T-cell (primary cell): ENCODE data around the gene ADM5. TPM values are rescaled to one million over a fixed set of nuclear protein-coding genes. Genes with fewer than 3 reads are reported as not detected.

Source experiments
- ATAC-seq, 4 experiments: fragments of 200-7000 bp in 3 of 4; fragments of 150-1000 bp in 1 of 4; cut with Tn5 transposase; replicated peaks in 1 of 4; 1 replicate in 3 of 4; 2 replicates in 1 of 4; pipeline ENCODE4 v1.10.0; 2021; ENCODE audit warnings: moderate library complexity in 3 of 4, mild to moderate bottlenecking in 2 of 4, moderate number of reproducible peaks in 1 of 4
- CTCF ChIA-PET, 2 donors: fragments of 300-600 bp; sonication (Branson Sonifier 250); formaldehyde crosslinking; loops; one replicate each; lab custom pipeline; 2022; ENCODE audit warnings: antibody characterized with exemption in 2 of 2; lab: Charles Lee
- POLR2A ChIA-PET, 2 donors: fragments of 300-600 bp; sonication (Branson Sonifier 250); formaldehyde crosslinking; loops; one replicate each; lab custom pipeline; 2022; ENCODE audit warnings: antibody characterized with exemption in 2 of 2; lab: Charles Lee
- DNase-seq, 35 experiments: peaks; one replicate each; pipeline versions ENCODE4 v3.0.0 to v3.0.0-alpha.2; 2013 to 2023
- H3K27ac ChIP-seq: one replicate; pipeline ENCODE4 v1.5.1; 2013; ENCODE audit warnings: low read length
- H3K27me3 ChIP-seq, 2 experiments: replicated peaks in 1 of 2; 1 replicate in 1 of 2; 2 replicates in 1 of 2; pipeline versions ENCODE4 v1.6.1 to v1.7.0; 2013; ENCODE audit warnings: low read length in 1 of 2, mixed read lengths in 1 of 2; ENCODE audit not compliant: control insufficient read depth in 2 of 2, insufficient read depth in 2 of 2; ENCODE audit errors: extremely low read depth in 1 of 2
- H3K36me3 ChIP-seq, 2 donors: 1 replicate in 1 of 2; 2 replicates in 1 of 2; pipeline versions ENCODE4 v1.6.1 to v1.7.0; 2013; ENCODE audit warnings: low read length in 1 of 2; ENCODE audit not compliant: control insufficient read depth in 2 of 2, insufficient read depth in 1 of 2; ENCODE audit errors: extremely low read depth in 1 of 2
- H3K4me1 ChIP-seq, 2 experiments: 1 replicate in 1 of 2; 2 replicates in 1 of 2; pipeline versions ENCODE4 v1.6.1 to v1.7.0; 2013; ENCODE audit warnings: low read length in 2 of 2, mixed read lengths in 1 of 2; ENCODE audit not compliant: insufficient read depth in 2 of 2, control insufficient read depth in 1 of 2; ENCODE audit errors: extremely low read depth in 1 of 2
- H3K4me3 ChIP-seq, 2 donors: 1 replicate in 1 of 2; 2 replicates in 1 of 2; pipeline versions ENCODE4 v1.5.1 to v1.7.0; 2013; ENCODE audit warnings: mild to moderate bottlenecking in 2 of 2, low read length in 1 of 2, moderate library complexity in 1 of 2; ENCODE audit not compliant: control insufficient read depth in 1 of 2; ENCODE audit errors: extremely low read depth in 1 of 2
- H3K9me3 ChIP-seq: 2 replicates; pipeline ENCODE4 v1.7.0; 2013
- H3K27ac Mint-ChIP-seq, 2 donors: one replicate each; pipeline ENCODE4 v1.8.0; 2020 to 2021; ENCODE audit warnings: mild to moderate bottlenecking in 2 of 2, mixed read lengths in 2 of 2
- H3K27me3 Mint-ChIP-seq, 2 donors: one replicate each; pipeline ENCODE4 v1.8.0; 2021 to 2022; ENCODE audit warnings: mixed read lengths in 2 of 2
- H3K36me3 Mint-ChIP-seq: one replicate; pipeline ENCODE4 v1.8.0; 2021; ENCODE audit warnings: mixed read lengths
- H3K4me1 Mint-ChIP-seq, 3 donors: one replicate each; pipeline ENCODE4 v1.8.0; 2020 to 2022; ENCODE audit warnings: mixed read lengths in 3 of 3, mild to moderate bottlenecking in 1 of 3
- H3K4me3 Mint-ChIP-seq, 3 donors: one replicate each; pipeline ENCODE4 v1.8.0; 2020 to 2022; ENCODE audit warnings: mild to moderate bottlenecking in 3 of 3, mixed read lengths in 3 of 3, moderate library complexity in 3 of 3
- H3K9me3 Mint-ChIP-seq, 3 donors: one replicate each; pipeline ENCODE4 v1.8.0; 2020 to 2022; ENCODE audit warnings: mixed read lengths in 3 of 3
- WGBS: methylation state at CpG from one replicate; pipeline ENCODE4 v1.1.5; 2013; ENCODE audit warnings: missing lambda C conversion rate; ENCODE audit not compliant: insufficient coverage; 5-methylcytosine and 5-hydroxymethylcytosine counted together
- total RNA-seq, 35 experiments: library from RNA in 6 of 35; stranded (reverse) in 6 of 35; fragments of 120-200 nt in 1 of 35; gene quantifications; one replicate each; pipeline versions ENCODE4 v1.2.1 to v1.2.4 and lab custom pipeline; 2013 to 2026

ADM5 gene
- total RNA-seq, 5 donors from 2014 or later (not counting 1 experiment from before 2014, with no cell fraction given), result 3.5 to 6.4 (median 5.6) TPM

DNA sequence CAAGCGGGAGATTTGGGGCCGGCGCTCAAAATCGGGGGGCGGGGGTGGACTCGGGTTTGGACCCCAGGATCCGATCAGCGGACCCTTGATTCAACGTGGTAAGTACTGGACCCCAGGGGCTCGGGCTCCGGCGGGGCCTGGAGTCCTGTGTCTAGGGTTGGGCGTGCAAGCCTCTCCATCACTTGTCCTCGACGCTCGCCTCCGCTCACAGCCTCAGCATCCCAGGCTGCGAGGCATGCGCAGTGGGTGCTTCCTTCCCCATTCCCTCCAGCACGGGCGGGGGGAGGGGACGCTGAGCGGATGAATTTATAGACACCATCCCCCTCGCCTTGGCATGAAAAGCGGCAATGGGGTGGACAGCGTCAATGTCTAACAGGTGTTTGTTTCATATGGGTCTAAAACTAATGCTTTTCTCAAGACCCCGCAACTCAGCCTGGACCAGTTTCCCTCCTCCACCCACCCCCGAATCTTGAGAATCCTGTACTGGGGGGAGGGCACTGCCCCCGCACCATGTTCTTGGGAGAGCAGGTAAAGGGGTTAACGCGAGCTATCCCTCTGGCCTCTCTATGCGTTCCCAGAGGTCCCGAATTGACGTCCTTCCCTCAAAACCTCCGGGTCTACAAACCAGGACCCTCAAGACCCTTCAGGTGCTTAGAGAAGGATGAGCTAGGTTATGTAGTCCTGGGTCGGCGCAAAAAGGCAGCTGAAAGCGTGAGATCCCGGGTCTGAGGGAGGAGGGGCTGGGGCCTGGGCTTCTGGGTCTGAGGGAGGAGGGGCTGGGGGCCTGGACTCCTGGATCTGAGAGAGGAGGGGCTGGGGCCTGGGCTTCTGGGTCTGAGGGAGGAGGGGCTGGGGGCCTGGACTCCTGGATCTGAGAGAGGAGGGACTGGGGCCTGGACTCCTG is 2.1 kb downstream of the ADM5 start:
- H3K9me3 Mint-ChIP-seq, result no peaks in the 10 kb centered on the region
- peak; percentile 34 to 59 (median 38) for ATAC-seq
- H3K27ac Mint-ChIP-seq, result peak overlapping the region in 1 of 2 donors; percentile 73
- H3K4me3 Mint-ChIP-seq, result peak overlapping the region; percentile 82 to 89 (median 85)
- peak in 6 of 35 experiments; percentile 22 to 50 (median 30) for DNase-seq
- peak overlapping the region; percentile 52 to 60 for H3K4me3 ChIP-seq
- no peak overlapping the region for H3K27ac ChIP-seq
- H3K36me3 Mint-ChIP-seq, result peaks cover 3% of the 10 kb centered on the region
- H3K4me1 ChIP-seq, result peaks cover 4 to 27% of the 10 kb centered on the region in 2 experiments
- H3K27me3 Mint-ChIP-seq, result peaks cover 13 to 26% of the 10 kb centered on the region in 2 donors
- 18% methylated on average over 21 of the region's 39 CpGs for WGBS
- peaks cover 19 to 26% (median 25%) of the 10 kb centered on the region in 3 donors for H3K4me1 Mint-ChIP-seq
- peaks cover 4 to 10% of the 10 kb centered on the region in 2 donors for H3K36me3 ChIP-seq
- H3K27me3 ChIP-seq, result peaks cover 5 to 46% of the 10 kb centered on the region in 2 experiments
- CTCF ChIA-PET, result no interaction called here
- POLR2A ChIA-PET, result no interaction called here
- H3K9me3 ChIP-seq, result no peaks in the 10 kb centered on the region

DNA sequence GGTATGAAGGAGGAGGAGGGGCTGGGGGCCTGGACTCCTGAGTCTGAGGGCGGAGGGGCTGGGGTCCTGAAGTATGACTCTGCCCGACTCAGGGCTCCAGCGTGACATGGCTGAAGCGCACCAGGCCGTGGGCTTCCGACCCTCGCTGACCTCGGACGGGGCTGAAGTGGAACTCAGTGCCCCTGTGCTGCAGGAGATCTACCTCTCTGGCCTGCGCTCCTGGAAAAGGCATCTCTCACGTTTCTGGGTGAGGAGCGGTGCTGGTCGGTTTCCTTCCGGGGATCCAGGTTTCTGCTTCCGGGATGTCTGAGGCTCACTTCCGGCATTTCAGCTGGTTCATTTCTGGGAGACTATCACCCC is 2.7 kb downstream of the ADM5 start:
- H3K4me1 ChIP-seq, result peaks cover 4 to 27% of the 10 kb centered on the region in 2 experiments
- H3K27ac Mint-ChIP-seq, result no peak overlapping the region
- no peak overlapping the region for H3K4me3 ChIP-seq
- H3K4me3 Mint-ChIP-seq, result peak overlapping the region in 1 of 3 donors; percentile 82
- H3K9me3 ChIP-seq, result no peaks in the 10 kb centered on the region
- H3K36me3 Mint-ChIP-seq, result peaks cover 3% of the 10 kb centered on the region
- H3K27ac ChIP-seq, result no peak overlapping the region
- ChIA-PET POLR2A (interaction anchor here in 1 of 2 donors (0.5 kb wide), 1 partner anchor 505 kb away, joined by 5 read pairs; no protein-coding TSS in a partner anchor), CTCF (no interaction called here)
- H3K9me3 Mint-ChIP-seq, result no peaks in the 10 kb centered on the region
- H3K27me3 ChIP-seq, result peaks cover 5 to 46% of the 10 kb centered on the region in 2 experiments
- 95% methylated on average over 16 of the region's 16 CpGs for WGBS
- ATAC-seq, result no peak
- DNase-seq, result no peak
- peaks cover under 1 to 6% of the 10 kb centered on the region in 2 donors for H3K36me3 ChIP-seq
- H3K4me1 Mint-ChIP-seq, result peaks cover 19 to 26% (median 25%) of the 10 kb centered on the region in 3 donors
- peaks cover 13 to 26% of the 10 kb centered on the region in 2 donors for H3K27me3 Mint-ChIP-seq

DNA sequence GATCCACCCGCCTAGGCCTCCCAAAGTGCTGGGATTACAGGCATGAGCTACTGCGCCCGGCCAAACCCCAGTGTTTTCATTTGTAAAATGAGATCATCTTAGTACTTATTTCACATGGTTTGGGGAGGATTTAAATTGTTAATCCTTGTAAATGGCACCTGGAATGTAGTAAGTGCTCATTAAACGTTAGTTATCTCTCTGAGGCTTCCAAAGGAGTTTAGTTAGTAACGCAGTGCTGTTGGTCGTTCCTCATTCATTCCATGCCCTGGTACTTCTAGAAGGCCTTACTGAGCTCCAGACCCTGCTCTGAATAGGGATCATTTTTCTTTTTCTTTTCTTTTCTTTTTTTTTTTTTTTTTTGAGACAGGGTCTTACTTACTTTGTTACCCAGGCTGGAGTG is 6.7 kb downstream of the ADM5 start:
- DNase-seq, result no peak
- ATAC-seq, result no peak
- H3K27me3 ChIP-seq, result peaks cover 3 to 34% of the 10 kb centered on the region in 2 experiments
- Mint-ChIP-seq H3K4me1 (peaks cover 4 to 9% (median 6%) of the 10 kb centered on the region in 3 donors), H3K27ac (no peak overlapping the region), H3K9me3 (no peaks in the 10 kb centered on the region), H3K4me3 (no peak overlapping the region), H3K36me3 (no peaks in the 10 kb centered on the region), H3K27me3 (peaks cover 0 to 18% of the 10 kb centered on the region in 2 donors)
- H3K4me1 ChIP-seq, result peaks cover 4 to 8% of the 10 kb centered on the region in 2 experiments
- no peaks in the 10 kb centered on the region for H3K36me3 ChIP-seq
- H3K4me3 ChIP-seq, result no peak overlapping the region
- ChIA-PET CTCF (no interaction called here), POLR2A (interaction anchor here (0.5 to 0.6 kb wide), 2 partner anchors 11 to 31 kb away, joined by 3 read pairs; partner anchors contain the start of genes BCL2L12 (in 1 of the 2) and IRF3 (in 1 of the 2))
- WGBS, result no CpG with 5 or more reads among the region's 6 CpGs
- H3K9me3 ChIP-seq, result no peaks in the 10 kb centered on the region
- no peak overlapping the region for H3K27ac ChIP-seq

DNA sequence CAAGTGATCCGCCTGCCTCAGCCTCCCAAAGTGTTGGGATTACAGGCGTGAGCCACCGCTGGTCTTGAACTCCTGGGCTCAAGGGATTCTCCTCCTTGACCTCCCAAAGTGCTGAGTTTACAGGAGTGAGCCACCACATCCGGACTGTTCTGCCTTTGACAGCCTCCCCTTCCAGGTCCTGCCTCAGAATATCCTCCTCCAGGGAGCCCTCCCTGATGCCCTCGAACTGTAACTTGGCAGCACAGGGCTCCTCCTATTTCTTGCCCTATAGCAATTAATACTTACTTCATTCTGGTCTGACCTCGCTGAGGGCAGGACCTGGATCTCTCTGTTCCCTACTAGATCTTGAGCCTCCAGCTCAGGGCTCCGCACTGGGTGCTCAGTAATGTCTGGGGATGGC is 7.5 kb downstream of the ADM5 start:
- no peak overlapping the region for H3K4me3 Mint-ChIP-seq
- H3K27me3 ChIP-seq, result peaks cover 0 to 30% of the 10 kb centered on the region in 2 experiments
- no peaks in the 10 kb centered on the region for H3K36me3 Mint-ChIP-seq
- no peak overlapping the region for H3K27ac Mint-ChIP-seq
- H3K27me3 Mint-ChIP-seq, result peaks cover 0 to 14% of the 10 kb centered on the region in 2 donors
- 82% methylated on average over 5 of the region's 7 CpGs for WGBS
- H3K4me3 ChIP-seq, result no peak overlapping the region
- no peaks in the 10 kb centered on the region for H3K9me3 ChIP-seq
- DNase-seq (no peak), ATAC-seq (no peak)
- peaks cover 0 to 3% (median 0%) of the 10 kb centered on the region in 3 donors for H3K4me1 Mint-ChIP-seq
- H3K27ac ChIP-seq, result no peak overlapping the region
- H3K9me3 Mint-ChIP-seq, result no peaks in the 10 kb centered on the region
- no peaks in the 10 kb centered on the region for H3K36me3 ChIP-seq
- POLR2A ChIA-PET, result interaction anchor here in 1 of 2 donors (0.5 kb wide), 1 partner anchor 11 kb away, joined by 3 read pairs; no protein-coding TSS in a partner anchor
- peaks cover 0 to under 1% of the 10 kb centered on the region in 2 experiments for H3K4me1 ChIP-seq
- CTCF ChIA-PET, result no interaction called here

DNA sequence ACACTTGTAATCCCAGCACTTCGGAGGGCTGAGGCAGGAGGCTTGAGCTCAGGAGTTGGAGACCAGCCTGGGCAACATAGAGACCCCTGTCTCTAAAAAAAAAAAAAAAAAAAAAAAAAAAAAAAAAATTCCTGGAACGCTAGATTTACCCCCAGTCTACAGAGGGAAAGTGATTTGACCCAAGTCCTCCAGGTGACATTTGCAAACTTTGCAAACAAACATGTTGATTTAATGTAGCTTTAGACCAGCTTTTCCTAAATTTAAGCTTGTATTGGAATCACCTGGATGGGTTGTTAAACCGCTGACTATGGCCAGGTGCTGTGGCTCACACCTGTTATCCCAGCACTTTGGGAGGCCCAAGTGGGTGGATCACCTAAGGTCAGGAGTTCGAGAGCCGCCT is 10.0 kb downstream of the ADM5 start:
- Mint-ChIP-seq H3K27ac (no peak overlapping the region), H3K9me3 (no peaks in the 10 kb centered on the region), H3K4me3 (no peak overlapping the region), H3K27me3 (peaks cover 0 to 6% of the 10 kb centered on the region in 2 donors), H3K4me1 (no peaks in the 10 kb centered on the region), H3K36me3 (no peaks in the 10 kb centered on the region)
- Histone ChIP-seq H3K9me3 (no peaks in the 10 kb centered on the region), H3K4me3 (no peak overlapping the region), H3K27me3 (peaks cover 0 to 23% of the 10 kb centered on the region in 2 experiments), H3K27ac (no peak overlapping the region), H3K36me3 (no peaks in the 10 kb centered on the region), H3K4me1 (no peaks in the 10 kb centered on the region)
- ChIA-PET CTCF (interaction anchor here in 1 of 2 donors (0.6 to 0.7 kb wide), 2 partner anchors 502 to 530 kb away, joined by 4 to 6 read pairs; no protein-coding TSS in a partner anchor), POLR2A (no interaction called here)
- 85% methylated on average over 4 of the region's 5 CpGs for WGBS
- ATAC-seq, result no peak
- no peak for DNase-seq

DNA sequence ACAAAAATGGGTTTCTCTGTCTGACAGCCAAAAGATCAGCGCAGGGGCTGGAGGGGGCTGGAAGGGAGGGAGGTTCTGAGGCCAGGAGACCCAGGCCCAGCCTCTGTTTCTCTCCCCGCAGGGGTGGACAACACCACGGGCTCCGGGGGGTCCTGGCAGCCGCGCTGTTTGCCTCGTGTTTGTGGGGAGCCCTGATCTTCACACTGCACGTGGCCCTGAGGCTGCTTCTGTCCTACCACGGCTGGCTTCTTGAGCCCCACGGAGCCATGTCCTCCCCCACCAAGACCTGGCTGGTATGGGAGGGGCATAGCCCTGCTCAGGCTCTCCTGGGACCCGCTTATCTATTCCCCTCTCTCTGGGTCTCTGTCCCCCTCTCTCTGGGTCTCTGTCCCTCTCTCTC is 11.2 kb downstream of the ADM5 start:
- DNase-seq (no peak), ATAC-seq (no peak)
- Histone ChIP-seq H3K27ac (no peak overlapping the region), H3K27me3 (peaks cover 0 to 32% of the 10 kb centered on the region in 2 experiments), H3K9me3 (no peaks in the 10 kb centered on the region), H3K36me3 (no peaks in the 10 kb centered on the region), H3K4me1 (no peaks in the 10 kb centered on the region), H3K4me3 (no peak overlapping the region)
- H3K4me3 Mint-ChIP-seq, result no peak overlapping the region
- WGBS, result 49% methylated on average over 4 of the region's 11 CpGs
- H3K27ac Mint-ChIP-seq, result no peak overlapping the region
- peaks cover 0 to 6% of the 10 kb centered on the region in 2 donors for H3K27me3 Mint-ChIP-seq
- no peaks in the 10 kb centered on the region for H3K4me1 Mint-ChIP-seq
- H3K9me3 Mint-ChIP-seq, result no peaks in the 10 kb centered on the region
- CTCF ChIA-PET, result no interaction called here
- no peaks in the 10 kb centered on the region for H3K36me3 Mint-ChIP-seq
- POLR2A ChIA-PET, result no interaction called here
